ENCODE measurements around the gene ROR1. TPM values are rescaled to one million over a fixed set of nuclear protein-coding genes. Genes with fewer than 3 reads are reported as not detected.

The ROR1 gene
- total RNA-seq, 6 experiments from 2014 or later = 0.04 to 0.58 (median 0.37) TPM

DNA sequence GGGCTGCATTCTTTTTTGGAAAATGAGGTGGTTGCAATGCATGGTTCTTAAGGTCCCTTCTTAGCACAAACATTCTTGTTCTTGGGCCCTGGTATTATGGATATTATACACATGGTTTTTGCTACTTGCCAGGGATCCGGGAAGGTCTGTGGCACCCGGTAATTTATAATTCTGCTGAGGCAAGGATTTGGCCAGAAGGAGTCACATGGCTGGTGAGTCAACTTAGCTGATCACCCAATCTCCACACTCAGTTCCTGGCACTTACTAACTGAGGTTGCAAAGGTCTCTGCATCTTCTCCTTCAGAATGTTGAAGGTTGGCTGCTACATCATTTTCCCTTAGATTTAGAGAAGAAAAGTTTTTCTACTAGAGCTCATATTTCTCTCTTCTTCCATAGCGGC, 112.5 kb downstream of the ROR1 start:
- WGBS (ENCODE audit: insufficient coverage, low coverage, low lambda C conversion rate, missing lambda C conversion rate) = 86% methylated on average over 3 of the region's 3 CpGs
- TF ChIP-seq, protein P1, sequence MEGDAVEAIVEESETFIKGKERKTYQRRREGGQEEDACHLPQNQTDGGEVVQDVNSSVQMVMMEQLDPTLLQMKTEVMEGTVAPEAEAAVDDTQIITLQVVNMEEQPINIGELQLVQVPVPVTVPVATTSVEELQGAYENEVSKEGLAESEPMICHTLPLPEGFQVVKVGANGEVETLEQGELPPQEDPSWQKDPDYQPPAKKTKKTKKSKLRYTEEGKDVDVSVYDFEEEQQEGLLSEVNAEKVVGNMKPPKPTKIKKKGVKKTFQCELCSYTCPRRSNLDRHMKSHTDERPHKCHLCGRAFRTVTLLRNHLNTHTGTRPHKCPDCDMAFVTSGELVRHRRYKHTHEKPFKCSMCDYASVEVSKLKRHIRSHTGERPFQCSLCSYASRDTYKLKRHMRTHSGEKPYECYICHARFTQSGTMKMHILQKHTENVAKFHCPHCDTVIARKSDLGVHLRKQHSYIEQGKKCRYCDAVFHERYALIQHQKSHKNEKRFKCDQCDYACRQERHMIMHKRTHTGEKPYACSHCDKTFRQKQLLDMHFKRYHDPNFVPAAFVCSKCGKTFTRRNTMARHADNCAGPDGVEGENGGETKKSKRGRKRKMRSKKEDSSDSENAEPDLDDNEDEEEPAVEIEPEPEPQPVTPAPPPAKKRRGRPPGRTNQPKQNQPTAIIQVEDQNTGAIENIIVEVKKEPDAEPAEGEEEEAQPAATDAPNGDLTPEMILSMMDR (IDR thresholded peaks at IDR 0.05) = no peak
- no peak for TF ChIP-seq POLR2A (IDR thresholded peaks at IDR 0.05)
- Histone ChIP-seq H3K4me3 (no peak overlapping the region), H3K4me1 (no peaks in the 10 kb centered on the region), H3K9me3 (no peaks in the 10 kb centered on the region), H3K27ac (no peak overlapping the region), H3K27me3 (no peaks in the 10 kb centered on the region), H3K36me3 (no peaks in the 10 kb centered on the region)
- DNase-seq = no peak
- intact Hi-C loops (cut with DNase I) = no loop called here
- no peak for ATAC-seq

DNA sequence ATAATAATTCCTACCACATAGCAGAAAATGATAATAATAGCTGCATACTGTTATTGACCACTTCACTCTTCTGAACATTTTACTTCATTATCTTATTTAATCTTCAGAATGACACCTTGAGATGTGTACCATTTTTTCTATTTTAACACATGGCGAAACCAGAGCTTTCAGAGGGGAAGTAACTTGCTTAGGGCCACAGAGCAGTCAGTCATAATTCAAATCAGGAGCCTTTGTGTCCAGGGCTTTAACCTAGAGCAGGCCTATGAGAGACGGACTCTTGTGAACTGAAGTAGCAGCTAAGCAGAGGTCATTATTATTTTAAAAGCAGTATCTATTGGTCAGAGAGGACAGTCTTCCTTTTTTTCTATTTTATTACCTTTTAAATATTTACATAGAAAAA, 114.0 kb downstream of the ROR1 start:
- Histone ChIP-seq H3K27me3 (no peaks in the 10 kb centered on the region), H3K4me1 (no peaks in the 10 kb centered on the region), H3K9me3 (no peaks in the 10 kb centered on the region), H3K27ac (no peak overlapping the region), H3K4me3 (no peak overlapping the region), H3K36me3 (no peaks in the 10 kb centered on the region)
- ATAC-seq = no peak
- WGBS (ENCODE audit: insufficient coverage, low coverage, low lambda C conversion rate, missing lambda C conversion rate) = 75% methylated on average over 2 of the region's 2 CpGs
- intact Hi-C loops (cut with DNase I) = no loop called here
- DNase-seq = no peak
- no peak for TF ChIP-seq POLR2A (IDR thresholded peaks at IDR 0.05)
- TF ChIP-seq, protein P1 (IDR thresholded peaks at IDR 0.05) = no peak

DNA sequence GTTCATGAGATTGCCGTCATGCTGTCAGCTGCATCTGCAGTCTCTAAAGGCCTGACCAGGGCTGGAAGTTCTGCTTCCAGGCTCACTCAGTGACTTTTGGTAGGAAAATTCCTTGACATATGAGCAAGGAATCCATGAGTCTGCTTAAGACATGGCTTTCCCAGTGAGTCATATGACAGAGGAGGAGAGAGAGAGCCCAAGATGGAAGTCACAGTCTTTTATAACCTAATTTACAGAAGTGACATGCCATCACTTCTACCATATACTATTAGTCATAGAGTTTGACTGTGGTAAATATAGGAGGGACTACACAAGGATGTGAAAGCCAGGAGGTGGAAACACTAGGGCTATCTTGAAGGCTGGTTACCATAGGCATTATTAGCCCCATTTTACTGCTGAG, 115.2 kb downstream of the ROR1 start:
- Histone ChIP-seq H3K9me3 (no peaks in the 10 kb centered on the region), H3K4me3 (no peak overlapping the region), H3K27me3 (no peaks in the 10 kb centered on the region), H3K27ac (no peak overlapping the region), H3K4me1 (no peaks in the 10 kb centered on the region), H3K36me3 (no peaks in the 10 kb centered on the region)
- intact Hi-C loops (cut with DNase I) = no loop called here
- DNase-seq (no peak), ATAC-seq (no peak)
- TF ChIP-seq POLR2A (IDR thresholded peaks at IDR 0.05) = no peak
- TF ChIP-seq, protein P1 (IDR thresholded peaks at IDR 0.05) = no peak
- 78% methylated on average over 1 of the region's 1 CpG for WGBS (ENCODE audit: insufficient coverage, low coverage, low lambda C conversion rate, missing lambda C conversion rate)

DNA sequence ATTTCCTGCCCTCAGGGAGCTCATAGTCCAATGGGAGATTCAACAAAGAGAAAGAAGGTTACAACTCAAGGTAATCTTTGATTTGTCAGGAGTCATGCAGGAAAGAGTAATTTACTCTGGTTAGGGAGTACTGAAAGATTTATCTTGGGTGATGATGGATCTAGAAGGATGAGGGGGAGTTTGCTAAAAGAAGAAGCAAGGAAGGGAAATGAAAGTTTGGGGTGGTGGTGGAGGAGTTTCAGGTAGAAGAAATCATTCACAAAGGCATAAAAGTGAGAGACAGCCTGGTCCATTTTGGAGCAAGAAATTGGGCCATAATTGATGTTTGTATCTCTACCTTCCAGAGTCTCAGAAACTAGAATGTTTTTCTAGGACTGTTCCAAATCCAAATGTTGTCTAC, 116.7 kb downstream of the ROR1 start:
- no peak for TF ChIP-seq POLR2A (IDR thresholded peaks at IDR 0.05)
- TF ChIP-seq, protein P1 (IDR thresholded peaks at IDR 0.05) = no peak
- Histone ChIP-seq H3K4me1 (no peaks in the 10 kb centered on the region), H3K27me3 (no peaks in the 10 kb centered on the region), H3K9me3 (no peaks in the 10 kb centered on the region), H3K36me3 (no peaks in the 10 kb centered on the region), H3K4me3 (no peak overlapping the region), H3K27ac (no peak overlapping the region)
- intact Hi-C loops (cut with DNase I) = no loop called here
- DNase-seq (no peak), ATAC-seq (no peak)

DNA sequence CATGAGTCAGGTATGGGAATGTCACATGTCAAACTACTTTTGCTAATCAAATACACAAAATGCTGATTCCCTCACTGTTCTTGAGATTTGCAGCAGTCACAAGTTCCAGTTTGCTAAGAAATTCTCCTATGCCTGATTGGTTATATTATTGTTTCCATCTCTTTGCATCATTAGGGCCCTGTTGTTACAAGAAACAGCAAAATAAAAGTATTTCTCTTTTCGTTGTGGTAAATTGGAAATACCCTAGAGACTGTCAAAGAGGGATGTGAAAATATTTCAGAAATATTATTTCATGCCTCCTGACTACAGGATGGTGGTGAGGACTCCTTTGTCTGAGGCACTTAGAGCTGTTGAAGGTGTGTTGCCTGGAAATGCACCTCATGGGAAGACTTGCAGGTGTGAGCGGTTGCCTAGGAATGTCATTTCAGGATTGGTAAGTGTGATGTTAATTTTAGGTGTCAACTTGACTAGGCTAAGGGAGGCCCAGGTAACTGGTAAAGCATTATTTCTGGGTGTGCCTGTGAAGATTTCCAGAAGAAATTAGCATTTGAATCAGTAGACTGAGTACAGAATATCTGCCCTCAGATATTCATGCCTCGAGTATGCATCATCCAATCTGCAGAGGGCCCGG, 117.4 kb downstream of the ROR1 start:
- DNase-seq = no peak
- 87% methylated on average over 3 of the region's 4 CpGs for WGBS (ENCODE audit: insufficient coverage, low coverage, low lambda C conversion rate, missing lambda C conversion rate)
- H3K36me3 ChIP-seq = no peaks in the 10 kb centered on the region
- intact Hi-C loops (cut with DNase I) = no loop called here
- no peak overlapping the region for H3K27ac ChIP-seq
- no peaks in the 10 kb centered on the region for H3K4me1 ChIP-seq
- no peaks in the 10 kb centered on the region for H3K9me3 ChIP-seq
- no peak for ATAC-seq
- H3K4me3 ChIP-seq = no peak overlapping the region
- no peak for TF ChIP-seq POLR2A (IDR thresholded peaks at IDR 0.05)
- TF ChIP-seq, protein P1 (IDR thresholded peaks at IDR 0.05) = no peak
- no peaks in the 10 kb centered on the region for H3K27me3 ChIP-seq

Measured in right lobe of liver (tissue), 6 donors.